GM06990 (cell line): Measurements from ENCODE around the gene GABPA.
A peak's percentile ranks its signal among the peaks of the same experiment; 100 is the strongest.
"Not testable (repeated sequence)": the region's sequence is repeated elsewhere in the genome, so short reads cannot be mapped to it uniquely, and the experiment has no call there.

Experiments
- DNase-seq: peaks from one replicate; pipeline ENCODE4 v3.0.0-alpha.2; 2011; ENCODE audit not compliant: insufficient read length; ENCODE audit errors: extremely low read depth
- H3K27me3 ChIP-seq: replicated peaks from 2 replicates; pipeline ENCODE4 v1.6.0; 2011; ENCODE audit warnings: low read length; ENCODE audit not compliant: control insufficient read depth, insufficient read depth
- H3K36me3 ChIP-seq: 2 replicates; pipeline ENCODE4 v1.5.1; 2011; ENCODE audit warnings: low read length; ENCODE audit not compliant: control insufficient read depth, insufficient read depth
- H3K4me3 ChIP-seq: replicated peaks from 2 replicates; pipeline ENCODE4 v1.5.1; 2011; ENCODE audit warnings: low read depth, mild to moderate bottlenecking, control low read depth, low read length
- CTCF ChIP-seq: IDR thresholded peaks from 2 replicates; pipeline ENCODE4 v1.5.1; 2011; ENCODE audit warnings: low read length, control low read depth, mild to moderate bottlenecking, inconsistent platforms; ENCODE audit not compliant: insufficient read depth, poor library complexity, severe bottlenecking

The GABPA gene

GRCh38 chr21:25734904-25735645 lies at the start of gene GABPA, which contains the start of gene ATP5PF:
Gene GABPA, plus strand, starts transcription at chr21:25734972. Its CDS starts 6,627 bp downstream, at chr21:25741599.
Gene ATP5PF, minus strand, starts transcription at chr21:25734904. Its CDS starts 5,110 bp downstream, at chr21:25729794.
- H3K4me3 ChIP-seq = peak within 1 kb of the TSS; percentile 97
- no peaks in the 10 kb centered on the region; the same call in none of the 2 replicates for H3K36me3 ChIP-seq
- peak; percentile 98 for DNase-seq
- no peak for TF ChIP-seq CTCF
- no peaks in the 10 kb centered on the region for H3K27me3 ChIP-seq

GRCh38 chr21:25687787-25688186 lies 47.0 kb upstream of the GABPA start:
- TF ChIP-seq CTCF = no peak
- no peak for DNase-seq
- Histone ChIP-seq H3K36me3 (no peaks in the 10 kb centered on the region), H3K27me3 (no peaks in the 10 kb centered on the region), H3K4me3 (no peak overlapping the region)

DNA sequence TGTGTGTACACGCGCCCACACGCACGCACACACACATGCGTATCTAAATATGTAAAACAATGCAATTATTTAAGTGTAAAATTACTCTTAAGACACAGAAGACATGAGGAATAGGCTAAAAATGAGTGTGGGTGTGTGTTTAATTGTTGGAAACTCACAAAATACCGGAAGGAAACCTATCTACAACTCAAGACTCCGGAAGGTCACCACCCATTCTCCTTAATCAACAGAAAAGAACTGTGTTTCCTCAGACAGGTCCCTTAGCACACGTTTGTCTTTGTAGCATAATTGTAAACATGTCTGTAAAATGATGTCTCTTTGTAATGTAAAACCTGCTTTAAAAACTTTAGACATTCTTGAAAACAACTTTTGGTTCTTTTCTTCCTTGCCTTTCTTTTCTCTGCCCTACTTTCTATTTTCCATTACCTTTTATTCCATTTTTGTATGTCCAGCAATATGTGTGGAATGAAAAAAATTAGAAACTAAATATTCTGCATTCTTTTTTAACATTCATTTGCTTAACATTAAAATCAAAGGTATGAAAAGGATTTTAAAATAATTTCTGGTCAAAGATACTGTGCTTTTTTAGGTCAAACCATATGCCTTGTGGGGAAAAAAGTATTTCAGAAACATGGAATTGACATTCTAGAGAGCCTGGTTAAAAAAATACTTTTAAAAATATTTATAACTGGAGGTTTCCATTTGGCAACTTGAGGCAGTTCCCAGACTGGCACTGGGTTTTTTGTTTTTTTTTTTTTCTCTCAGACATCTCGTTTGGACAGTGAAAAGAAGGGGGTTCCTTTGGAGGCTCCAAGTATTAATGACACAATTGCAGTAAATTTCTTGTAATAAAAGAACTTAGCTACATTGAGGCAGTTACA lies 46.3 kb upstream of the GABPA start:
- no peaks in the 10 kb centered on the region for H3K27me3 ChIP-seq
- DNase-seq = no peak
- TF ChIP-seq CTCF = no peak
- H3K4me3 ChIP-seq = no peak overlapping the region
- no peaks in the 10 kb centered on the region for H3K36me3 ChIP-seq

DNA sequence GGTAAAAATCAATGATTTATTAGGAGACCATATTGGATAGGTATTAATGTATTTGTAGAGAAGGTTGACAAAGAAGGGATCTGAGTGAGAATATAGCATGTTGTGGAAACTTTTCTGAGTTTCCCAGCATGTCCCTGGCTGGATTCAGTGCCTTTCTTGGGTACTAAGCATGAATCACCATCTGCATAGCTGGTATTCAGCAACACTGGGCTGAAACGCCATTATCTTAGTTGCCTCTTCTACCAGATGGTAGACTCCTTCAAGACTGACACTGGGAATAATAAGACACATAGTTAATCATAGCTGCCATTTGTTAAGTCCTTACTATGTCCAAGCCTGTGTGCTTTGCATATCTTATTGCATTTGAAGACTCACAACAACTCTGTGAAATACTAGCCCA lies 45.5 kb upstream of the GABPA start:
- TF ChIP-seq CTCF = no peak
- DNase-seq = no peak

DNA sequence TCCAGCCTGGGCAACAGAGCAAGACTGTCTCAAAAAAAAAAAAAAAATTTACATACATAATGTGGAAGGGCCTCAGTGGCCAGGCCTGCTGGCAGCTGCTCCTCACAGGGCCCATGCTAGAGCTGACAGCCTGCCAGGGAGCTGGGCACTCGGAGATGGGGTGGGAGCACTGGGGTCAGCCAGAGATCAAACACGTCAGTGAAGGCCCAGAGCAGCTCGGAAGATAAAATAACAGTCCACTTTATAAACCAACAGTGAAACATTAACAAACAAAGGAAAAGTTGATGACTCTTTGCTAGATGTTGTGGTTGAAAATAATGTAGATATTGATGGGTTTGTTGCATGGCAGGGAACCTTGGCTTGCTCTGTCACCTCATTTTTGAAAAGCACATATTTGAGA lies 42.8 kb upstream of the GABPA start:
- no peak for TF ChIP-seq CTCF
- DNase-seq = no peak

More for the DNA sequence above, 45.5 kb upstream of the GABPA start:
- Histone ChIP-seq H3K4me3 (no peak overlapping the region), H3K36me3 (no peaks in the 10 kb centered on the region), H3K27me3 (no peaks in the 10 kb centered on the region)

GRCh38 chr21:25695461-25695860 lies 39.3 kb upstream of the GABPA start:
- H3K4me3 ChIP-seq, H3K27me3 ChIP-seq, H3K36me3 ChIP-seq, DNase-seq: not testable (repeated sequence)

More for the DNA sequence above, 42.8 kb upstream of the GABPA start:
- H3K4me3 ChIP-seq = no peak overlapping the region
- H3K36me3 ChIP-seq = no peaks in the 10 kb centered on the region
- H3K27me3 ChIP-seq = no peaks in the 10 kb centered on the region
